Measurements from ENCODE around the gene GLA. TPM values are rescaled to one million over a fixed set of nuclear protein-coding genes. Genes with fewer than 3 reads are reported as not detected.

GLA gene
- total RNA-seq, 1 experiment from 2014 or later: 54.8 TPM

- no peaks in the 10 kb centered on the region for H3K9me2 ChIP-seq (replicated peaks; ENCODE audit: low read length)
- no peak overlapping the region for H3K27ac ChIP-seq (ENCODE audit: low read length)
- no peaks in the 10 kb centered on the region for H3K79me2 ChIP-seq (ENCODE audit: low read length)
- H3K4me1 ChIP-seq (ENCODE audit: insufficient read depth, low read length): no peaks in the 10 kb centered on the region
- no peak overlapping the region for H3K4me3 ChIP-seq (ENCODE audit: low read length)
- H3F3A ChIP-seq (ENCODE audit: low read length, unreplicated experiment): no peaks in the 10 kb centered on the region
- H2AFZ ChIP-seq (ENCODE audit: low read length): no peak overlapping the region
- no peak for TF ChIP-seq EZH2phosphoT487 (IDR thresholded peaks at IDR 0.05; ENCODE audit: borderline replicate concordance, low read length)
- no peak for TF ChIP-seq CTCF (conservative IDR thresholded peaks at IDR 0.05; ENCODE audit: low read depth, low read length)
- TF ChIP-seq EZH2 (IDR thresholded peaks at IDR 0.05; ENCODE audit: low read length, unreplicated experiment): no peak
- no peak overlapping the region for H3K4me2 ChIP-seq (ENCODE audit: low read length)
- intact Hi-C loops (cut with micrococcal nuclease): no loop called here
- no peaks in the 10 kb centered on the region for H3K9me3 ChIP-seq (ENCODE audit: low read length)
- BruUV-seq (replicated peaks): no TSS peak
- H3K36me3 ChIP-seq (ENCODE audit: low read depth, low read length): no peaks in the 10 kb centered on the region
- no peaks in the 10 kb centered on the region for H3K27me3 ChIP-seq (ENCODE audit: low read length)
- ATAC-seq: no peak
- no peak overlapping the region for H3K9ac ChIP-seq (ENCODE audit: low read length)
- ChIA-PET CTCF (no interaction called here), POLR2A (ENCODE audit: unreplicated experiment) (no interaction called here)
- no peaks in the 10 kb centered on the region for H4K20me1 ChIP-seq (ENCODE audit: low read length)
- DNase-seq: no peak
Measured at GRCh38 chrX:101360390-101360789, 47.3 kb downstream of the GLA start.

- BruUV-seq (replicated peaks): no TSS peak
- no peak for DNase-seq
- H3K9me3 ChIP-seq (ENCODE audit: low read length): no peaks in the 10 kb centered on the region
- intact Hi-C loops (cut with micrococcal nuclease): no loop called here
- H3K27me3 ChIP-seq (ENCODE audit: low read length): no peaks in the 10 kb centered on the region
- no peak overlapping the region for H3K4me3 ChIP-seq (ENCODE audit: low read length)
- H3K79me2 ChIP-seq (ENCODE audit: low read length): no peaks in the 10 kb centered on the region
- ChIA-PET CTCF (no interaction called here), POLR2A (ENCODE audit: unreplicated experiment) (no interaction called here)
- no peak overlapping the region for H3K9ac ChIP-seq (ENCODE audit: low read length)
- H3K27ac ChIP-seq (ENCODE audit: low read length): no peak overlapping the region
- H3K9me2 ChIP-seq (replicated peaks; ENCODE audit: low read length): no peaks in the 10 kb centered on the region
- H3F3A ChIP-seq (ENCODE audit: low read length, unreplicated experiment): no peaks in the 10 kb centered on the region
- H4K20me1 ChIP-seq (ENCODE audit: low read length): no peaks in the 10 kb centered on the region
- no peaks in the 10 kb centered on the region for H3K36me3 ChIP-seq (ENCODE audit: low read depth, low read length)
- no peak overlapping the region for H3K4me2 ChIP-seq (ENCODE audit: low read length)
- H3K4me1 ChIP-seq (ENCODE audit: insufficient read depth, low read length): no peaks in the 10 kb centered on the region
- H2AFZ ChIP-seq (ENCODE audit: low read length): no peak overlapping the region
- TF ChIP-seq CTCF (conservative IDR thresholded peaks at IDR 0.05; ENCODE audit: low read depth, low read length) (no peak), EZH2 (IDR thresholded peaks at IDR 0.05; ENCODE audit: low read length, unreplicated experiment) (no peak), EZH2phosphoT487 (IDR thresholded peaks at IDR 0.05; ENCODE audit: borderline replicate concordance, low read length) (no peak)
- no peak for ATAC-seq
Measured at GRCh38 chrX:101359966-101360365, 47.8 kb downstream of the GLA start.

GRCh38 chrX:101357166-101357795 lies 50.4 kb downstream of the GLA start:
- no TSS peak for BruUV-seq (replicated peaks)
- H3K4me1 ChIP-seq (ENCODE audit: insufficient read depth, low read length): no peaks in the 10 kb centered on the region
- no peak overlapping the region for H3K4me2 ChIP-seq (ENCODE audit: low read length)
- H3K4me3 ChIP-seq (ENCODE audit: low read length): no peak overlapping the region
- DNase-seq (peak; percentile 29), ATAC-seq (peak; percentile 57)
- peak; percentile 47 for TF ChIP-seq CTCF (conservative IDR thresholded peaks at IDR 0.05; ENCODE audit: low read depth, low read length)
- no peak for TF ChIP-seq EZH2 (IDR thresholded peaks at IDR 0.05; ENCODE audit: low read length, unreplicated experiment)
- no peaks in the 10 kb centered on the region for H3K79me2 ChIP-seq (ENCODE audit: low read length)
- H4K20me1 ChIP-seq (ENCODE audit: low read length): no peaks in the 10 kb centered on the region
- ChIA-PET CTCF (no interaction called here), POLR2A (ENCODE audit: unreplicated experiment) (no interaction called here)
- intact Hi-C loops (cut with micrococcal nuclease): no loop called here
- no peaks in the 10 kb centered on the region for H3K27me3 ChIP-seq (ENCODE audit: low read length)
- no peaks in the 10 kb centered on the region for H3F3A ChIP-seq (ENCODE audit: low read length, unreplicated experiment)
- H2AFZ ChIP-seq (ENCODE audit: low read length): no peak overlapping the region
- no peak overlapping the region for H3K9ac ChIP-seq (ENCODE audit: low read length)
- no peaks in the 10 kb centered on the region for H3K9me3 ChIP-seq (ENCODE audit: low read length)
- no peak overlapping the region for H3K27ac ChIP-seq (ENCODE audit: low read length)
- no peaks in the 10 kb centered on the region for H3K36me3 ChIP-seq (ENCODE audit: low read depth, low read length)
- H3K9me2 ChIP-seq (replicated peaks; ENCODE audit: low read length): no peaks in the 10 kb centered on the region

All from PC-3 (cell line).